DND-41 (cell line): ENCODE results near the gene LAMTOR4.

ENCODE experiments used
- ATAC-seq: fragments of 200-7000 bp; cut with Tn5 transposase; 3 replicates; pipeline ENCODE4 v1.9.1; 2021; ENCODE audit warnings: low read depth; ENCODE audit not compliant: insufficient read depth
- DNase-seq: peaks from one replicate; pipeline ENCODE4 v3.0.0-alpha.2; 2020
- H2AFZ ChIP-seq: 2 replicates; pipeline ENCODE4 v1.6.0; 2012; ENCODE audit warnings: low read depth, low read length
- H3K27ac ChIP-seq: 2 replicates; pipeline ENCODE4 v1.5.1; 2012; ENCODE audit warnings: low read length, inconsistent platforms
- H3K27me3 ChIP-seq: fragments of 200-600 bp; sonication (generic); 2 replicates; pipeline ENCODE4 v1.6.0; 2012; ENCODE audit warnings: low read length, mild to moderate bottlenecking, inconsistent platforms; ENCODE audit not compliant: insufficient read depth, poor library complexity
- H3K36me3 ChIP-seq: 2 replicates; pipeline ENCODE4 v1.5.1; 2012; ENCODE audit warnings: low read length, inconsistent platforms; ENCODE audit not compliant: insufficient read depth
- H3K4me1 ChIP-seq: 2 replicates; pipeline ENCODE4 v1.5.1; 2012; ENCODE audit warnings: mild to moderate bottlenecking, low read length; ENCODE audit not compliant: insufficient read depth
- H3K4me2 ChIP-seq: 2 replicates; pipeline ENCODE4 v1.6.0; 2012; ENCODE audit warnings: mild to moderate bottlenecking, moderate library complexity, low read length, inconsistent platforms; ENCODE audit not compliant: insufficient read depth
- H3K4me3 ChIP-seq, 2 experiments: fragments of 200-600 bp in 1 of 2; shearing (Covaris generic) in 1 of 2; 2 replicates each; pipeline ENCODE4 v1.5.1; 2012 to 2016; ENCODE audit warnings: inconsistent platforms in 2 of 2, low read length in 2 of 2, mild to moderate bottlenecking in 2 of 2, low read depth in 1 of 2, moderate library complexity in 1 of 2
- H3K79me2 ChIP-seq: 2 replicates; pipeline ENCODE4 v1.6.0; 2012; ENCODE audit warnings: low read length, inconsistent platforms; ENCODE audit not compliant: insufficient read depth
- H3K9ac ChIP-seq: 2 replicates; pipeline ENCODE4 v1.6.0; 2012; ENCODE audit warnings: low read depth, mild to moderate bottlenecking, inconsistent platforms, low read length, moderate library complexity
- H3K9me3 ChIP-seq: 2 replicates; pipeline ENCODE4 v1.5.1; 2012; ENCODE audit warnings: low read length, moderate library complexity, mild to moderate bottlenecking, inconsistent platforms; ENCODE audit not compliant: insufficient read depth, severe bottlenecking
- H4K20me1 ChIP-seq: 2 replicates; pipeline ENCODE4 v1.6.0; 2012; ENCODE audit warnings: low read length; ENCODE audit not compliant: insufficient read depth
- EZH2 ChIP-seq: IDR thresholded peaks from 3 replicates; pipeline ENCODE4 v1.6.1; 2012; ENCODE audit warnings: borderline replicate concordance, low read depth, mild to moderate bottlenecking, moderate library complexity, low read length, inconsistent platforms; ENCODE audit not compliant: severe bottlenecking
- TF ChIP-seq, protein P1 (sequence below): IDR thresholded peaks from 2 replicates; pipeline ENCODE4 v1.5.1; 2012; ENCODE audit warnings: borderline replicate concordance, low read length, moderate library complexity, mild to moderate bottlenecking; ENCODE audit not compliant: poor library complexity, severe bottlenecking; ENCODE audit errors: extremely low read depth

Gene LAMTOR4

GRCh38 chr7:100130608-100131453, 17.9 kb upstream of the LAMTOR4 start:
- H3K4me1 ChIP-seq = peaks cover 32% of the 10 kb centered on the region
- H3K79me2 ChIP-seq = peaks cover 10% of the 10 kb centered on the region
- no peak overlapping the region for H3K27ac ChIP-seq
- peak overlapping the region; percentile 18 for H3K9ac ChIP-seq
- peak overlapping the region; percentile 54 for H3K4me2 ChIP-seq
- H3K4me3 ChIP-seq = peak overlapping the region in 1 of 2 experiments; percentile 18; a peak in 1 of 4 replicates
- DNase-seq (peak; percentile 88), ATAC-seq (peak; percentile 32; the same call in 2 of the 3 replicates)
- TF ChIP-seq, protein P1, sequence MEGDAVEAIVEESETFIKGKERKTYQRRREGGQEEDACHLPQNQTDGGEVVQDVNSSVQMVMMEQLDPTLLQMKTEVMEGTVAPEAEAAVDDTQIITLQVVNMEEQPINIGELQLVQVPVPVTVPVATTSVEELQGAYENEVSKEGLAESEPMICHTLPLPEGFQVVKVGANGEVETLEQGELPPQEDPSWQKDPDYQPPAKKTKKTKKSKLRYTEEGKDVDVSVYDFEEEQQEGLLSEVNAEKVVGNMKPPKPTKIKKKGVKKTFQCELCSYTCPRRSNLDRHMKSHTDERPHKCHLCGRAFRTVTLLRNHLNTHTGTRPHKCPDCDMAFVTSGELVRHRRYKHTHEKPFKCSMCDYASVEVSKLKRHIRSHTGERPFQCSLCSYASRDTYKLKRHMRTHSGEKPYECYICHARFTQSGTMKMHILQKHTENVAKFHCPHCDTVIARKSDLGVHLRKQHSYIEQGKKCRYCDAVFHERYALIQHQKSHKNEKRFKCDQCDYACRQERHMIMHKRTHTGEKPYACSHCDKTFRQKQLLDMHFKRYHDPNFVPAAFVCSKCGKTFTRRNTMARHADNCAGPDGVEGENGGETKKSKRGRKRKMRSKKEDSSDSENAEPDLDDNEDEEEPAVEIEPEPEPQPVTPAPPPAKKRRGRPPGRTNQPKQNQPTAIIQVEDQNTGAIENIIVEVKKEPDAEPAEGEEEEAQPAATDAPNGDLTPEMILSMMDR = peak; percentile 90
- TF ChIP-seq EZH2 = no peak
- H3K36me3 ChIP-seq = no peaks in the 10 kb centered on the region
- no peaks in the 10 kb centered on the region for H3K9me3 ChIP-seq
- H4K20me1 ChIP-seq = no peaks in the 10 kb centered on the region
- H3K27me3 ChIP-seq = no peaks in the 10 kb centered on the region
- peak overlapping the region; percentile 76 for H2AFZ ChIP-seq

- Histone ChIP-seq H3K4me1 (peaks cover 26% of the 10 kb centered on the region), H3K79me2 (peaks cover 2% of the 10 kb centered on the region; the same call in 1 of the 2 replicates), H3K36me3 (no peaks in the 10 kb centered on the region), H3K9ac (no peak overlapping the region), H3K9me3 (no peaks in the 10 kb centered on the region), H3K27me3 (no peaks in the 10 kb centered on the region), H3K27ac (no peak overlapping the region), H3K4me2 (no peak overlapping the region), H2AFZ (no peak overlapping the region), H3K4me3 (no peak overlapping the region), H4K20me1 (no peaks in the 10 kb centered on the region)
- ATAC-seq (no peak), DNase-seq (no peak)
- TF ChIP-seq EZH2 = no peak
- TF ChIP-seq, protein P1 = no peak
Observed at GRCh38 chr7:100132126-100132525, 16.6 kb upstream of the LAMTOR4 start.

DNA sequence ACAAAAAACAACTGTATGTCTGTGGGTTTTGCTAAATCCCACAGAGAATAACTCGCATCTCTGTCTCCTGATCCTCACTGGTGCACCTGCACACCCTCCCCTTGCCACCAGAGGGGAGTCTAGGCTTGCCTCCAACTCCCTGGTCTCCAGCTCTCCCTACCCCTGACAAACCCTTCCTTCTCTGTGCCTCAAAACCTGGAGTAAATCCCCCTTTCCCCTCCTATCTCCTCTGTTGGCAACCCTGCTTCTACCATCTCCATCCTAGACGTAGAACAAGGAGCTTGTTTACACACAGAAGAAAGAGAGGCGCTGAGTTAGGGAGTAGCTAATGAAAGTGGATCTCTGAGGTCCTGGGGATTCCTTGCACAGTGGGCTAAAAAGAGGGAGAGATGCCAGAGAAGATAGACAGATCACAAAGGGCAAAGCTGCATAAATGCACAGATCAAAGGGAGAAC, 16.0 kb upstream of the LAMTOR4 start:
- peak; percentile 76 for DNase-seq
- H2AFZ ChIP-seq = no peak overlapping the region
- peak; percentile 81 for ATAC-seq

More for the DNA sequence above, 16.0 kb upstream of the LAMTOR4 start:
- H3K79me2 ChIP-seq = no peaks in the 10 kb centered on the region; the same call in 1 of the 2 replicates
- H3K4me3 ChIP-seq = no peak overlapping the region
- no peak overlapping the region for H3K27ac ChIP-seq
- peaks cover 23% of the 10 kb centered on the region for H3K4me1 ChIP-seq
- TF ChIP-seq, protein P1 = peak; percentile 94
- TF ChIP-seq EZH2 = no peak
- no peaks in the 10 kb centered on the region for H3K27me3 ChIP-seq
- no peaks in the 10 kb centered on the region for H3K9me3 ChIP-seq
- H4K20me1 ChIP-seq = no peaks in the 10 kb centered on the region
- no peak overlapping the region for H3K9ac ChIP-seq
- no peak overlapping the region for H3K4me2 ChIP-seq
- H3K36me3 ChIP-seq = no peaks in the 10 kb centered on the region
